Measurements from ENCODE around the gene VSIR.

VSIR gene

GRCh38 chr10:71727105-71727737 lies 46.1 kb downstream of the VSIR start:
- no peak for DNase-seq

- no peak for DNase-seq
Measured at GRCh38 chr10:71726580-71727104, 46.7 kb downstream of the VSIR start.

GRCh38 chr10:71725998-71726579 lies 47.2 kb downstream of the VSIR start:
- no peak for DNase-seq

GRCh38 chr10:71725249-71725648 lies 48.1 kb downstream of the VSIR start:
- DNase-seq = no peak

- no peak for DNase-seq
Measured at GRCh38 chr10:71724539-71724938, 48.8 kb downstream of the VSIR start.

GRCh38 chr10:71723311-71723710 lies 50.0 kb downstream of the VSIR start:
- no peak for DNase-seq

GRCh38 chr10:71722849-71723248 lies 50.5 kb downstream of the VSIR start:
- DNase-seq = no peak

- no peak for DNase-seq
Measured at GRCh38 chr10:71721313-71721712, 52.0 kb downstream of the VSIR start.

- DNase-seq = no peak
Measured at GRCh38 chr10:71720288-71720687, 53.0 kb downstream of the VSIR start.

GRCh38 chr10:71719464-71720201 lies 53.7 kb downstream of the VSIR start, which contains the start of gene C10orf105:
Gene C10orf105, minus strand, starts transcription at chr10:71719778. Its CDS starts 3,441 bp downstream, at chr10:71716337.
- DNase-seq = no peak

GRCh38 chr10:71719042-71719441 lies 54.3 kb downstream of the VSIR start:
- no peak for DNase-seq

- no peak for DNase-seq
Measured at GRCh38 chr10:71718165-71718698, 55.1 kb downstream of the VSIR start.

- no peak for DNase-seq
Measured at GRCh38 chr10:71717551-71717951, 55.8 kb downstream of the VSIR start.

- DNase-seq = no peak
Measured at GRCh38 chr10:71717056-71717455, 56.3 kb downstream of the VSIR start.

- no peak for DNase-seq
Measured at GRCh38 chr10:71716426-71716825, 56.9 kb downstream of the VSIR start.

GRCh38 chr10:71715860-71716259 lies 57.5 kb downstream of the VSIR start:
- DNase-seq = no peak

GRCh38 chr10:71715026-71715425 lies 58.3 kb downstream of the VSIR start:
- DNase-seq = no peak

- no peak for DNase-seq
Measured at GRCh38 chr10:71714592-71714991, 58.7 kb downstream of the VSIR start.

- DNase-seq = no peak
Measured at GRCh38 chr10:71714031-71714410, 59.3 kb downstream of the VSIR start.

- DNase-seq = no peak
Measured at GRCh38 chr10:71713135-71714030, 59.9 kb downstream of the VSIR start.

GRCh38 chr10:71712572-71713134 lies 60.7 kb downstream of the VSIR start:
- no peak for DNase-seq

- no peak for DNase-seq
Measured at GRCh38 chr10:71712170-71712569, 61.1 kb downstream of the VSIR start.
